ENCODE measurements around the gene ASB2.

The ASB2 gene

GRCh38 chr14:94011795-94012194 is 35.4 kb upstream of the ASB2 start:
- Mint-ChIP-seq H3K27ac (ENCODE audit: low read depth) (peak overlapping the region; percentile 91), H3K4me3 (peak overlapping the region; percentile 61), H3K4me1 (peaks cover 41% of the 10 kb centered on the region), H3K9me3 (no peaks in the 10 kb centered on the region), H3K27me3 (peaks cover 22% of the 10 kb centered on the region), H3K36me3 (ENCODE audit: insufficient read depth) (peaks cover 3% of the 10 kb centered on the region)
- peak in 1 of 2 donors; percentile 43 for DNase-seq (ENCODE audit: low spot score in 2 of 2)
- peak; percentile 94 for ATAC-seq (replicated peaks; ENCODE audit: extremely low read depth, poor library complexity, severe bottlenecking)

GRCh38 chr14:94010625-94011024 is 34.3 kb upstream of the ASB2 start:
- H3K4me1 Mint-ChIP-seq: peaks cover 41% of the 10 kb centered on the region

GRCh38 chr14:94009767-94010166 is 33.4 kb upstream of the ASB2 start:
- Mint-ChIP-seq H3K36me3 (ENCODE audit: insufficient read depth) (peaks cover 3% of the 10 kb centered on the region), H3K4me3 (no peak overlapping the region), H3K9me3 (no peaks in the 10 kb centered on the region), H3K27me3 (peaks cover 32% of the 10 kb centered on the region), H3K4me1 (peaks cover 41% of the 10 kb centered on the region), H3K27ac (ENCODE audit: low read depth) (peak overlapping the region; percentile 32)
- DNase-seq (ENCODE audit: low spot score in 2 of 2) (no peak), ATAC-seq (replicated peaks; ENCODE audit: extremely low read depth, poor library complexity, severe bottlenecking) (no peak)

More at GRCh38 chr14:94010625-94011024, 34.3 kb upstream of the ASB2 start:
- peak overlapping the region; percentile 32 for H3K27ac Mint-ChIP-seq (ENCODE audit: low read depth)
- peaks cover 3% of the 10 kb centered on the region for H3K36me3 Mint-ChIP-seq (ENCODE audit: insufficient read depth)
- H3K9me3 Mint-ChIP-seq: no peaks in the 10 kb centered on the region
- no peak overlapping the region for H3K4me3 Mint-ChIP-seq
- peaks cover 24% of the 10 kb centered on the region for H3K27me3 Mint-ChIP-seq
- DNase-seq (ENCODE audit: low spot score in 2 of 2) (no peak), ATAC-seq (replicated peaks; ENCODE audit: extremely low read depth, poor library complexity, severe bottlenecking) (no peak)

GRCh38 chr14:94008234-94008633 is 31.9 kb upstream of the ASB2 start:
- peaks cover 3% of the 10 kb centered on the region for H3K36me3 Mint-ChIP-seq (ENCODE audit: insufficient read depth)
- peaks cover 41% of the 10 kb centered on the region for H3K4me1 Mint-ChIP-seq
- H3K9me3 Mint-ChIP-seq: no peaks in the 10 kb centered on the region
- no peak overlapping the region for H3K4me3 Mint-ChIP-seq
- no peak for ATAC-seq (replicated peaks; ENCODE audit: extremely low read depth, poor library complexity, severe bottlenecking)
- peaks cover 36% of the 10 kb centered on the region for H3K27me3 Mint-ChIP-seq
- no peak overlapping the region for H3K27ac Mint-ChIP-seq (ENCODE audit: low read depth)
- no peak for DNase-seq (ENCODE audit: low spot score in 2 of 2)

GRCh38 chr14:94005324-94006073 is 29.1 kb upstream of the ASB2 start:
- ATAC-seq (replicated peaks; ENCODE audit: extremely low read depth, poor library complexity, severe bottlenecking) (no peak), DNase-seq (ENCODE audit: low spot score in 2 of 2) (no peak)
- Mint-ChIP-seq H3K4me1 (peaks cover 20% of the 10 kb centered on the region), H3K27me3 (peaks cover 29% of the 10 kb centered on the region), H3K36me3 (ENCODE audit: insufficient read depth) (peaks cover 3% of the 10 kb centered on the region), H3K27ac (ENCODE audit: low read depth) (no peak overlapping the region), H3K4me3 (no peak overlapping the region), H3K9me3 (no peaks in the 10 kb centered on the region)

GRCh38 chr14:94004015-94004414 is 27.6 kb upstream of the ASB2 start:
- H3K36me3 Mint-ChIP-seq (ENCODE audit: insufficient read depth): peaks cover 3% of the 10 kb centered on the region
- ATAC-seq (replicated peaks; ENCODE audit: extremely low read depth, poor library complexity, severe bottlenecking): no peak
- no peak for DNase-seq (ENCODE audit: low spot score in 2 of 2)
- H3K27me3 Mint-ChIP-seq: peaks cover 14% of the 10 kb centered on the region
- no peak overlapping the region for H3K4me3 Mint-ChIP-seq
- H3K27ac Mint-ChIP-seq (ENCODE audit: low read depth): no peak overlapping the region
- no peaks in the 10 kb centered on the region for H3K9me3 Mint-ChIP-seq
- H3K4me1 Mint-ChIP-seq: peaks cover 6% of the 10 kb centered on the region

GRCh38 chr14:94003397-94003796 is 27.0 kb upstream of the ASB2 start:
- no peaks in the 10 kb centered on the region for H3K9me3 Mint-ChIP-seq
- no peak overlapping the region for H3K27ac Mint-ChIP-seq (ENCODE audit: low read depth)
- peaks cover 14% of the 10 kb centered on the region for H3K27me3 Mint-ChIP-seq
- no peak overlapping the region for H3K4me3 Mint-ChIP-seq
- DNase-seq (ENCODE audit: low spot score in 2 of 2) (no peak), ATAC-seq (replicated peaks; ENCODE audit: extremely low read depth, poor library complexity, severe bottlenecking) (no peak)
- peaks cover 6% of the 10 kb centered on the region for H3K4me1 Mint-ChIP-seq
- peaks cover 3% of the 10 kb centered on the region for H3K36me3 Mint-ChIP-seq (ENCODE audit: insufficient read depth)

GRCh38 chr14:94001501-94002396 is 25.4 kb upstream of the ASB2 start:
- ATAC-seq (replicated peaks; ENCODE audit: extremely low read depth, poor library complexity, severe bottlenecking): peak; percentile 58

GRCh38 chr14:94001016-94001415 is 24.6 kb upstream of the ASB2 start:
- DNase-seq (ENCODE audit: low spot score in 2 of 2) (no peak), ATAC-seq (replicated peaks; ENCODE audit: extremely low read depth, poor library complexity, severe bottlenecking) (no peak)
- no peak overlapping the region for H3K27ac Mint-ChIP-seq (ENCODE audit: low read depth)
- no peaks in the 10 kb centered on the region for H3K4me1 Mint-ChIP-seq
- no peaks in the 10 kb centered on the region for H3K36me3 Mint-ChIP-seq (ENCODE audit: insufficient read depth)
- no peaks in the 10 kb centered on the region for H3K9me3 Mint-ChIP-seq
- no peak overlapping the region for H3K4me3 Mint-ChIP-seq
- H3K27me3 Mint-ChIP-seq: peaks cover 14% of the 10 kb centered on the region

More at GRCh38 chr14:94001501-94002396, 25.4 kb upstream of the ASB2 start:
- peak; percentile 39 to 40 for DNase-seq (ENCODE audit: low spot score in 2 of 2)
- H3K9me3 Mint-ChIP-seq: no peaks in the 10 kb centered on the region
- H3K4me3 Mint-ChIP-seq: no peak overlapping the region
- peaks cover 14% of the 10 kb centered on the region for H3K27me3 Mint-ChIP-seq
- no peaks in the 10 kb centered on the region for H3K4me1 Mint-ChIP-seq
- H3K36me3 Mint-ChIP-seq (ENCODE audit: insufficient read depth): no peaks in the 10 kb centered on the region
- H3K27ac Mint-ChIP-seq (ENCODE audit: low read depth): no peak overlapping the region

GRCh38 chr14:94000267-94000666 is 23.9 kb upstream of the ASB2 start:
- H3K9me3 Mint-ChIP-seq: no peaks in the 10 kb centered on the region
- no peak overlapping the region for H3K27ac Mint-ChIP-seq (ENCODE audit: low read depth)
- no peak overlapping the region for H3K4me3 Mint-ChIP-seq
- no peak for ATAC-seq (replicated peaks; ENCODE audit: extremely low read depth, poor library complexity, severe bottlenecking)
- no peaks in the 10 kb centered on the region for H3K36me3 Mint-ChIP-seq (ENCODE audit: insufficient read depth)
- H3K4me1 Mint-ChIP-seq: no peaks in the 10 kb centered on the region
- DNase-seq (ENCODE audit: low spot score in 2 of 2): no peak
- peaks cover 9% of the 10 kb centered on the region for H3K27me3 Mint-ChIP-seq

GRCh38 chr14:93999573-93999972 is 23.2 kb upstream of the ASB2 start:
- no peaks in the 10 kb centered on the region for H3K36me3 Mint-ChIP-seq (ENCODE audit: insufficient read depth)
- peaks cover 2% of the 10 kb centered on the region for H3K27me3 Mint-ChIP-seq
- no peak for ATAC-seq (replicated peaks; ENCODE audit: extremely low read depth, poor library complexity, severe bottlenecking)
- no peaks in the 10 kb centered on the region for H3K4me1 Mint-ChIP-seq
- no peak for DNase-seq (ENCODE audit: low spot score in 2 of 2)
- H3K9me3 Mint-ChIP-seq: no peaks in the 10 kb centered on the region
- no peak overlapping the region for H3K27ac Mint-ChIP-seq (ENCODE audit: low read depth)
- H3K4me3 Mint-ChIP-seq: no peak overlapping the region

- Mint-ChIP-seq H3K4me1 (no peaks in the 10 kb centered on the region), H3K36me3 (ENCODE audit: insufficient read depth) (no peaks in the 10 kb centered on the region), H3K27ac (ENCODE audit: low read depth) (no peak overlapping the region), H3K9me3 (no peaks in the 10 kb centered on the region), H3K27me3 (no peaks in the 10 kb centered on the region), H3K4me3 (no peak overlapping the region)
- DNase-seq (ENCODE audit: low spot score in 2 of 2): no peak
- no peak for ATAC-seq (replicated peaks; ENCODE audit: extremely low read depth, poor library complexity, severe bottlenecking)
These were observed 22.6 kb upstream of the ASB2 start for GRCh38 chr14:93998871-93999403.
